K562 (cell line): ENCODE results near the gene CAPRIN1. TPM values are rescaled to one million over a fixed set of nuclear protein-coding genes. Genes with fewer than 3 reads are reported as not detected.
A peak's percentile ranks its signal among the peaks of the same experiment; 100 is the strongest.

Experiments used
- ATF7 ChIP-seq: fragments of 450-650 bp; IDR thresholded peaks from 2 replicates; pipeline ENCODE4 v1.7.1; 2014; ENCODE audit warnings: mild to moderate bottlenecking, moderate library complexity
- CBX5 ChIP-seq: IDR thresholded peaks from 2 replicates; pipeline ENCODE4 v1.6.1; 2014; ENCODE audit warnings: low read depth, borderline replicate concordance
- FOXK1 ChIP-seq: sonication (generic); formaldehyde crosslinking; IDR thresholded peaks from 2 replicates; pipeline ENCODE4 v1.8.0; 2022; ENCODE audit warnings: missing genetic modification reagents, mild to moderate bottlenecking, borderline replicate concordance
- HDAC1 ChIP-seq, 2 experiments: fragments of 450-650 bp; IDR thresholded peaks; 2 replicates each; pipeline ENCODE4 v1.6.1; 2016 to 2017; ENCODE audit warnings: inconsistent platforms in 1 of 2, mild to moderate bottlenecking in 1 of 2, moderate library complexity in 1 of 2
- HDGF ChIP-seq: fragments of 450-650 bp; IDR thresholded peaks from 2 replicates; pipeline ENCODE4 v1.6.1; 2016
- ILK ChIP-seq: fragments of 450-650 bp; IDR thresholded peaks from 2 replicates; pipeline ENCODE4 v1.6.1; 2016; ENCODE audit warnings: missing genetic modification characterization, low read depth, mild to moderate bottlenecking, missing compliant biosample characterization, moderate library complexity, borderline replicate concordance
- MCM7 ChIP-seq, 2 experiments: fragments of 450-650 bp; IDR thresholded peaks; 2 replicates each; pipeline ENCODE4 v1.6.1; 2016 to 2018
- MTA3 ChIP-seq: fragments of 450-650 bp; formaldehyde crosslinking; IDR thresholded peaks from 2 replicates; pipeline ENCODE4 v1.6.1; 2017; ENCODE audit warnings: mild to moderate bottlenecking, borderline replicate concordance
- NCOR1 ChIP-seq: fragments of 450-650 bp; IDR thresholded peaks from 2 replicates; pipeline ENCODE4 v1.6.1; 2016; ENCODE audit warnings: mild to moderate bottlenecking, moderate library complexity
- POLR2B ChIP-seq: fragments of 450-650 bp; IDR thresholded peaks from 2 replicates; pipeline ENCODE4 v1.6.1; 2018; ENCODE audit warnings: low read depth; ENCODE audit not compliant: partially characterized antibody
- STAT5B ChIP-seq: fragments of 250-450 bp; sonication (Bioruptor Pico); IDR thresholded peaks from 2 replicates; pipeline ENCODE4 v1.8.0; 2021; ENCODE audit warnings: mild to moderate bottlenecking, inconsistent platforms
- TFE3 ChIP-seq: fragments of 450-650 bp; formaldehyde crosslinking; IDR thresholded peaks from 2 replicates; pipeline ENCODE4 v1.4.0; 2020; ENCODE audit warnings: mild to moderate bottlenecking, mixed read lengths
- THRB ChIP-seq: fragments of 450-650 bp; formaldehyde crosslinking; conservative IDR thresholded peaks from 2 replicates; pipeline ENCODE4 v1.4.0; 2022; ENCODE audit warnings: mild to moderate bottlenecking, missing genetic modification characterization
- U2AF1 ChIP-seq: fragments of 200-400 bp; formaldehyde crosslinking; optimal IDR thresholded peaks from 2 replicates; pipeline ENCODE3; 2017; ENCODE audit warnings: mild to moderate bottlenecking, low read depth, low read length, moderate library complexity
- UBTF ChIP-seq, 2 experiments: IDR thresholded peaks; 2 replicates each; pipeline ENCODE4 v1.6.1; 2012; ENCODE audit warnings: improper control_type of control experiment in 2 of 2, low read depth in 2 of 2, low read length in 2 of 2, borderline replicate concordance in 1 of 2
- ZBTB12 ChIP-seq: fragments of 250-450 bp; sonication (Bioruptor Pico); IDR thresholded peaks from 2 replicates; pipeline ENCODE4 v1.4.0; 2020
- ZMIZ1 ChIP-seq, 2 experiments: fragments of 150-350 bp in 1 of 2; IDR thresholded peaks; 2 replicates each; pipeline ENCODE4 v1.6.1; 2012 to 2016; ENCODE audit warnings: low read depth in 2 of 2, low read length in 2 of 2, mild to moderate bottlenecking in 1 of 2, moderate library complexity in 1 of 2
- ZNF384 ChIP-seq: IDR thresholded peaks from 2 replicates; pipeline ENCODE4 v1.6.1; 2012; ENCODE audit warnings: low read depth, low read length, improper control_type of control experiment
- polyA plus RNA-seq, 8 experiments: library from polyadenylated mRNA; depleted of rRNA in 4 of 8; stranded (reverse) in 5 of 8; unstranded in 3 of 8; fragments of >200 nt; fragmentation: Nextera tagmentation in 2 of 8; fragmentation: Illumina TruSeq in 1 of 8; extraction: Ambion mirVana in 2 of 8; extraction: Trizol in 1 of 8; gene quantifications; 2 replicates each; pipeline versions ENCODE4 v1.2.1 to v1.2.3, GENCODE V29; 2011 to 2014; ENCODE audit warnings: inconsistent platforms in 1 of 8, missing spikeins in 1 of 8
- total RNA-seq, 7 experiments: library from RNA; depleted of rRNA in 6 of 7; stranded (reverse); fragments of >200 nt in 6 of 7; fragmentation: Illumina TruSeq in 2 of 7; extraction: Trizol in 2 of 7; gene quantifications; 2 replicates each; pipeline versions ENCODE4 v1.2.1 to v1.2.3, GENCODE V29; 2011 to 2021; ENCODE audit warnings: low replicate concordance in 1 of 7

Gene CAPRIN1
- total and polyA plus RNA-seq, 9 of the 15 experiments (the other 6 are each of a cell fraction or from before 2014, with no cell fraction given) = 49.6 to 271 (median 244) TPM

- TF ChIP-seq UBTF (IDR thresholded peaks at IDR 0.05; ENCODE audit: borderline replicate concordance in 1 of 2, low read depth in 2 of 2, low read length in 2 of 2) = peak in 1 of 2 experiments; percentile 72; a peak in 1 of 4 replicates
- TF ChIP-seq U2AF1 = peak; percentile 73
- 0 out of 2 replicates have a peak, but pooled peaks have one; percentile 6 for TF ChIP-seq ZNF384
- peak in 1 of 2 experiments; percentile 53; a peak in 1 of 4 replicates for TF ChIP-seq HDAC1 (IDR thresholded peaks at IDR 0.05)
- TF ChIP-seq FOXK1 (CRISPR knock-in tag) = peak; percentile 54; the same call in 1 of the 2 replicates
- no peak for TF ChIP-seq ILK
- TF ChIP-seq ATF7 = no peak; the same call in 1 of the 2 replicates
- no peak; a peak in 1 of 4 replicates for TF ChIP-seq ZMIZ1 (IDR thresholded peaks at IDR 0.05; ENCODE audit: low read depth in 2 of 2, low read length in 2 of 2)
- TF ChIP-seq MCM7 (IDR thresholded peaks at IDR 0.05) = no peak
- no peak for TF ChIP-seq TFE3 (CRISPR knock-in tag)
- TF ChIP-seq POLR2B = peak; percentile 49
- peak; percentile 98 for TF ChIP-seq MTA3
- no peak for TF ChIP-seq CBX5
- TF ChIP-seq ZBTB12 (CRISPR knock-in tag) = no peak
- TF ChIP-seq STAT5B (CRISPR knock-in tag) = no peak
- TF ChIP-seq HDGF = no peak
- TF ChIP-seq THRB (CRISPR knock-in tag) = no peak
- peak; percentile 58; the same call in 1 of the 2 replicates for TF ChIP-seq NCOR1
Observed at GRCh38 chr11:34052036-34052607, 591 bp downstream of the CAPRIN1 start (continued).
